Smooth muscle cell (in vitro differentiated cells): ENCODE results near the gene FPR2. TPM values are rescaled to one million over a fixed set of nuclear protein-coding genes. Genes with fewer than 3 reads are reported as not detected.

Experiments used
- DNase-seq: peaks from one replicate; lab custom pipeline; 2025; ENCODE audit not compliant: unreplicated experiment; lab: John Stamatoyannopoulos, UW
- H2AFZ ChIP-seq: fragments of 200-600 bp; sonication (generic); 2 replicates; pipeline ENCODE4 v1.6.0; 2016; ENCODE audit warnings: antibody characterized with exemption, low read depth, mild to moderate bottlenecking
- H3F3A ChIP-seq: fragments of 200-600 bp; sonication (generic); 2 replicates; pipeline ENCODE4 v1.6.0; 2017; ENCODE audit warnings: antibody characterized with exemption, low read depth
- H3K27ac ChIP-seq: fragments of 200-600 bp; sonication (generic); 2 replicates; pipeline ENCODE4 v1.5.1; 2016; ENCODE audit warnings: low read depth, mild to moderate bottlenecking
- H3K27me3 ChIP-seq: fragments of 200-600 bp; sonication (generic); 2 replicates; pipeline ENCODE4 v1.6.1; 2016; ENCODE audit warnings: low read depth, mild to moderate bottlenecking
- H3K36me3 ChIP-seq: fragments of 200-600 bp; sonication (generic); 2 replicates; pipeline ENCODE4 v1.5.1; 2016; ENCODE audit warnings: low read depth
- H3K4me1 ChIP-seq: fragments of 200-600 bp; sonication (generic); 2 replicates; pipeline ENCODE4 v1.5.1; 2016; ENCODE audit warnings: low read depth
- H3K4me2 ChIP-seq: fragments of 200-600 bp; sonication (generic); 2 replicates; pipeline ENCODE4 v1.6.0; 2016; ENCODE audit warnings: mild to moderate bottlenecking
- H3K4me3 ChIP-seq: fragments of 200-600 bp; sonication (generic); 2 replicates; pipeline ENCODE4 v1.5.1; 2016; ENCODE audit warnings: mild to moderate bottlenecking
- H3K79me2 ChIP-seq: fragments of 200-600 bp; sonication (generic); 2 replicates; pipeline ENCODE4 v1.6.0; 2016; ENCODE audit warnings: low read depth, mild to moderate bottlenecking
- H3K9ac ChIP-seq: fragments of 200-600 bp; sonication (generic); 2 replicates; pipeline ENCODE4 v1.6.0; 2016; ENCODE audit warnings: low read depth
- H3K9me3 ChIP-seq: fragments of 200-600 bp; sonication (generic); replicated peaks from 2 replicates; pipeline ENCODE4 v1.5.1; 2016; ENCODE audit warnings: low read depth
- H4K20me1 ChIP-seq: fragments of 200-600 bp; sonication (generic); 2 replicates; pipeline ENCODE4 v1.6.0; 2016; ENCODE audit warnings: low read depth
- CTCF ChIP-seq: fragments of 200-600 bp; sonication (generic); IDR thresholded peaks from 2 replicates; pipeline ENCODE4 v1.5.1; 2017; ENCODE audit warnings: borderline replicate concordance, mild to moderate bottlenecking, antibody characterized with exemption; ENCODE audit not compliant: insufficient read depth, poor library complexity, severe bottlenecking
- WGBS: methylation state at CpG from one replicate; pipeline ENCODE4 v1.1.7; 2016; ENCODE audit warnings: low lambda C conversion rate; 5-methylcytosine and 5-hydroxymethylcytosine counted together
- polyA plus RNA-seq: library from polyadenylated mRNA; unstranded; fragments of >200 nt; fragmentation: Nextera tagmentation; extraction: Ambion mirVana; gene quantifications from 2 replicates; pipeline ENCODE4 v1.2.1, GENCODE V29; 2016
- total RNA-seq: library from RNA; depleted of rRNA; stranded (reverse); fragments of >200 nt; gene quantifications from 2 replicates; pipeline ENCODE4 v1.2.3, GENCODE V29; 2014

FPR2 gene
- total and polyA plus RNA-seq, 2 experiments from 2014 or later, result not detected

- H3K27ac ChIP-seq, result no peak overlapping the region
- no peaks in the 10 kb centered on the region for H3K27me3 ChIP-seq
- H2AFZ ChIP-seq, result no peak overlapping the region
- peaks cover 5% of the 10 kb centered on the region for H3K9me3 ChIP-seq
- no peak overlapping the region for H3K9ac ChIP-seq
- TF ChIP-seq CTCF, result no peak
- no peaks in the 10 kb centered on the region for H3F3A ChIP-seq
- no peak overlapping the region for H3K4me2 ChIP-seq
- H3K4me1 ChIP-seq, result no peaks in the 10 kb centered on the region
- H3K4me3 ChIP-seq, result no peak overlapping the region
- H4K20me1 ChIP-seq, result no peaks in the 10 kb centered on the region
- no peak for DNase-seq
- H3K79me2 ChIP-seq, result no peaks in the 10 kb centered on the region
- WGBS, result 60% methylated on average over 3 of the region's 3 CpGs
- H3K36me3 ChIP-seq, result no peaks in the 10 kb centered on the region
Observed at GRCh38 chr19:51820011-51820410, 59.0 kb downstream of the FPR2 start.

Other genes with a start within 250 kb of the FPR2 start
- gene SIGLEC6, start 229.5 kb upstream of the FPR2 start, total RNA-seq, result 2.0 and 3.6 TPM in 2 replicates
- gene SIGLEC6, start 229.5 kb upstream of the FPR2 start, polyA plus RNA-seq, result not detected in 2 replicates
- gene ZNF175, start 189.9 kb upstream of the FPR2 start, total RNA-seq, result 3.6 and 6.9 TPM in 2 replicates
- 1.1 TPM in 2 replicates for gene ZNF175, start 189.9 kb upstream of the FPR2 start, polyA plus RNA-seq
- gene SIGLEC5, start 130.8 kb upstream of the FPR2 start, total RNA-seq, result not detected in 2 replicates
- not detected in 2 replicates for gene SIGLEC5, start 130.8 kb upstream of the FPR2 start, polyA plus RNA-seq
- not detected in 2 replicates for gene SIGLEC14, start 114.4 kb upstream of the FPR2 start, total RNA-seq
- gene SIGLEC14, start 114.4 kb upstream of the FPR2 start, polyA plus RNA-seq, result not detected in 2 replicates
- gene SPACA6, start 67.8 kb upstream of the FPR2 start, total RNA-seq, result 3.3 and 4.1 TPM in 2 replicates
- 3.0 and 4.3 TPM in 2 replicates for gene SPACA6, start 67.8 kb upstream of the FPR2 start, polyA plus RNA-seq
- gene HAS1, start 37.2 kb upstream of the FPR2 start, total RNA-seq, result 0.90 and 0.94 TPM in 2 replicates
- gene HAS1, start 37.2 kb upstream of the FPR2 start, polyA plus RNA-seq, result 1.5 and 1.8 TPM in 2 replicates
- gene FPR1, start 9.3 kb upstream of the FPR2 start, total RNA-seq, result not detected in 2 replicates
- not detected in 2 replicates for gene FPR1, start 9.3 kb upstream of the FPR2 start, polyA plus RNA-seq
- gene FPR3, start 34.0 kb downstream of the FPR2 start, total RNA-seq, result not detected in 2 replicates
- gene FPR3, start 34.0 kb downstream of the FPR2 start, polyA plus RNA-seq, result not detected in 2 replicates
- gene ZNF577, start 126.8 kb downstream of the FPR2 start, total RNA-seq, result 5.8 and 20.3 TPM in 2 replicates
- gene ZNF577, start 126.8 kb downstream of the FPR2 start, polyA plus RNA-seq, result 4.8 and 6.5 TPM in 2 replicates
- gene ZNF649, start 143.8 kb downstream of the FPR2 start, total RNA-seq, result 6.1 and 8.7 TPM in 2 replicates
- gene ZNF649, start 143.8 kb downstream of the FPR2 start, polyA plus RNA-seq, result 3.2 and 4.1 TPM in 2 replicates
- 3.9 and 6.3 TPM in 2 replicates for gene ZNF613, start 166.3 kb downstream of the FPR2 start, total RNA-seq
- 3.5 and 3.8 TPM in 2 replicates for gene ZNF613, start 166.3 kb downstream of the FPR2 start, polyA plus RNA-seq
- gene ZNF350, start 225.7 kb downstream of the FPR2 start, total RNA-seq, result 3.9 and 5.2 TPM in 2 replicates
- 3.0 and 3.4 TPM in 2 replicates for gene ZNF350, start 225.7 kb downstream of the FPR2 start, polyA plus RNA-seq
- 13.2 and 23.6 TPM in 2 replicates for gene ZNF615, start 247.0 kb downstream of the FPR2 start, total RNA-seq
- 3.5 and 4.5 TPM in 2 replicates for gene ZNF615, start 247.0 kb downstream of the FPR2 start, polyA plus RNA-seq